Effector CD4-positive, alpha-beta T cell (primary cell): ENCODE results near the gene STMND1.

Experiments used
- DNase-seq: peaks from one replicate; pipeline ENCODE4 v3.0.0-alpha.2; 2020

The STMND1 gene

GRCh38 chr6:17167327-17167979 lies 65.6 kb downstream of the STMND1 start:
- no peak for DNase-seq

GRCh38 chr6:17169291-17169690 lies 67.4 kb downstream of the STMND1 start:
- no peak for DNase-seq

- DNase-seq: no peak
Measured at GRCh38 chr6:17169711-17170110, 67.9 kb downstream of the STMND1 start.

- DNase-seq: no peak
Measured at GRCh38 chr6:17172836-17173470, 71.1 kb downstream of the STMND1 start.

- DNase-seq: no peak
Measured at GRCh38 chr6:17178326-17178725, 76.5 kb downstream of the STMND1 start.

GRCh38 chr6:17178754-17179529 lies 77.1 kb downstream of the STMND1 start:
- no peak for DNase-seq

GRCh38 chr6:17179530-17180073 lies 77.8 kb downstream of the STMND1 start:
- no peak for DNase-seq
